HCT116 (cell line): ENCODE measurements around the gene AFF1.

Source experiments
- JUND ChIP-seq: IDR thresholded peaks from 2 replicates; pipeline ENCODE4 v1.6.1; 2012
- POLR2A ChIP-seq: IDR thresholded peaks from 2 replicates; pipeline ENCODE4 v1.7.0; 2011; ENCODE audit warnings: borderline replicate concordance; ENCODE audit not compliant: insufficient read depth, insufficient read length; ENCODE audit errors: extremely low read depth
- POLR2AphosphoS5 ChIP-seq: IDR thresholded peaks from 2 replicates; pipeline ENCODE4 v1.6.1; 2011; ENCODE audit warnings: mild to moderate bottlenecking, low read depth, low read length, moderate library complexity
- ZFX ChIP-seq: fragments of 450-650 bp; IDR thresholded peaks from 2 replicates; pipeline ENCODE4 v1.6.1; 2017
- TF ChIP-seq, protein P1 (sequence below), 3 experiments: fragments of 200-600 bp in 1 of 3; sonication (generic) in 1 of 3; IDR thresholded peaks in 2 of 3; conservative IDR thresholded peaks in 1 of 3; 2 replicates each; pipeline ENCODE4 v1.5.1; 2012 to 2017; ENCODE audit warnings: low read depth in 2 of 3, low read length in 2 of 3, antibody characterized with exemption in 1 of 3, borderline replicate concordance in 1 of 3, control low read depth in 1 of 3, mild to moderate bottlenecking in 1 of 3, mixed read lengths in 1 of 3, mixed run types in 1 of 3, moderate library complexity in 1 of 3; ENCODE audit not compliant: insufficient read depth in 1 of 3
- TF ChIP-seq, protein P2 (sequence below): IDR thresholded peaks from 2 replicates; pipeline ENCODE4 v1.6.1; 2012
- TF ChIP-seq, protein P3 (sequence below): IDR thresholded peaks from 2 replicates; pipeline ENCODE4 v1.6.1; 2012; ENCODE audit warnings: low read depth

DNA sequence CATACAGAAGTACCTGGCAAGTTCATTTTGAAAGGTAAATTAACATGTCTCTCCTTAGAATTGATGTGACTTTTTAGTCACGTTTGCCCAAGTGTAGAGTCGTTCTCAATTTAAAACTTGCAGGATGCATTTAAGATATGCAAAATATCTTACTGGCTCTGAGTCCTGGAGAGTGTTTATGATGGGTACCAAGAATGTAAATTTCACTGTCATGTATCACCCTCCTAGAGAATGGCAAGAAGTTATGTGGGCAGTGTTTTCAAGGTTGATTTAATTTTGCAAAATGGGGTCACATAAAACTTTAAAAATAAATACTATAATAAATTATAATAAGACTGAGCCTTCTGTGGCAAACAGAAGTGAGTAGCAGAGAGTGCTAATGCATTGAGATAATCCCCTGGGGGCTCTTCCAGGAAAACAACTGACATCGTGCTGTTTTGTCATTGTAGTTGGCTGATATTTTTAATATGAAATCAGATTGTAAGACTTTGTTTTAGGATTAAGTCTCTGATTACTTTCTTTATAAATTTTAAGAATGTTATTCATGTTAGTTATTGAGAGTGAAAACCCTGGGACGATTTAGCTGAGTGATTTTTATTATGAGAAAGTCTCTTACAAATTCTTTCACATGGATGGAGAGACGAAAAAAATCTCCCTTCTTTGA lies 103.0 kb downstream of the AFF1 start:
- no peak for TF ChIP-seq ZFX
- no peak for TF ChIP-seq JUND
- TF ChIP-seq, protein P1, sequence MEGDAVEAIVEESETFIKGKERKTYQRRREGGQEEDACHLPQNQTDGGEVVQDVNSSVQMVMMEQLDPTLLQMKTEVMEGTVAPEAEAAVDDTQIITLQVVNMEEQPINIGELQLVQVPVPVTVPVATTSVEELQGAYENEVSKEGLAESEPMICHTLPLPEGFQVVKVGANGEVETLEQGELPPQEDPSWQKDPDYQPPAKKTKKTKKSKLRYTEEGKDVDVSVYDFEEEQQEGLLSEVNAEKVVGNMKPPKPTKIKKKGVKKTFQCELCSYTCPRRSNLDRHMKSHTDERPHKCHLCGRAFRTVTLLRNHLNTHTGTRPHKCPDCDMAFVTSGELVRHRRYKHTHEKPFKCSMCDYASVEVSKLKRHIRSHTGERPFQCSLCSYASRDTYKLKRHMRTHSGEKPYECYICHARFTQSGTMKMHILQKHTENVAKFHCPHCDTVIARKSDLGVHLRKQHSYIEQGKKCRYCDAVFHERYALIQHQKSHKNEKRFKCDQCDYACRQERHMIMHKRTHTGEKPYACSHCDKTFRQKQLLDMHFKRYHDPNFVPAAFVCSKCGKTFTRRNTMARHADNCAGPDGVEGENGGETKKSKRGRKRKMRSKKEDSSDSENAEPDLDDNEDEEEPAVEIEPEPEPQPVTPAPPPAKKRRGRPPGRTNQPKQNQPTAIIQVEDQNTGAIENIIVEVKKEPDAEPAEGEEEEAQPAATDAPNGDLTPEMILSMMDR (IDR thresholded peaks at IDR 0.05 in 2 of 3, conservative IDR thresholded peaks at IDR 0.05 in 1 of 3; ENCODE audit: borderline replicate concordance in 1 of 3, insufficient read depth in 1 of 3, low read depth in 2 of 3, low read length in 2 of 3) = no peak
- TF ChIP-seq POLR2A = no peak
- TF ChIP-seq, protein P2, sequence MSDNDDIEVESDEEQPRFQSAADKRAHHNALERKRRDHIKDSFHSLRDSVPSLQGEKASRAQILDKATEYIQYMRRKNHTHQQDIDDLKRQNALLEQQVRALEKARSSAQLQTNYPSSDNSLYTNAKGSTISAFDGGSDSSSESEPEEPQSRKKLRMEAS = no peak
- no peak for TF ChIP-seq POLR2AphosphoS5
- TF ChIP-seq, protein P3, sequence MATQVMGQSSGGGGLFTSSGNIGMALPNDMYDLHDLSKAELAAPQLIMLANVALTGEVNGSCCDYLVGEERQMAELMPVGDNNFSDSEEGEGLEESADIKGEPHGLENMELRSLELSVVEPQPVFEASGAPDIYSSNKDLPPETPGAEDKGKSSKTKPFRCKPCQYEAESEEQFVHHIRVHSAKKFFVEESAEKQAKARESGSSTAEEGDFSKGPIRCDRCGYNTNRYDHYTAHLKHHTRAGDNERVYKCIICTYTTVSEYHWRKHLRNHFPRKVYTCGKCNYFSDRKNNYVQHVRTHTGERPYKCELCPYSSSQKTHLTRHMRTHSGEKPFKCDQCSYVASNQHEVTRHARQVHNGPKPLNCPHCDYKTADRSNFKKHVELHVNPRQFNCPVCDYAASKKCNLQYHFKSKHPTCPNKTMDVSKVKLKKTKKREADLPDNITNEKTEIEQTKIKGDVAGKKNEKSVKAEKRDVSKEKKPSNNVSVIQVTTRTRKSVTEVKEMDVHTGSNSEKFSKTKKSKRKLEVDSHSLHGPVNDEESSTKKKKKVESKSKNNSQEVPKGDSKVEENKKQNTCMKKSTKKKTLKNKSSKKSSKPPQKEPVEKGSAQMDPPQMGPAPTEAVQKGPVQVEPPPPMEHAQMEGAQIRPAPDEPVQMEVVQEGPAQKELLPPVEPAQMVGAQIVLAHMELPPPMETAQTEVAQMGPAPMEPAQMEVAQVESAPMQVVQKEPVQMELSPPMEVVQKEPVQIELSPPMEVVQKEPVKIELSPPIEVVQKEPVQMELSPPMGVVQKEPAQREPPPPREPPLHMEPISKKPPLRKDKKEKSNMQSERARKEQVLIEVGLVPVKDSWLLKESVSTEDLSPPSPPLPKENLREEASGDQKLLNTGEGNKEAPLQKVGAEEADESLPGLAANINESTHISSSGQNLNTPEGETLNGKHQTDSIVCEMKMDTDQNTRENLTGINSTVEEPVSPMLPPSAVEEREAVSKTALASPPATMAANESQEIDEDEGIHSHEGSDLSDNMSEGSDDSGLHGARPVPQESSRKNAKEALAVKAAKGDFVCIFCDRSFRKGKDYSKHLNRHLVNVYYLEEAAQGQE = no peak
